AG10803 (cell line): ENCODE data around the gene YIPF3.

Source experiments
- DNase-seq: peaks from one replicate; pipeline ENCODE4 v3.0.0; 2010; ENCODE audit warnings: low read depth
- H3K4me3 ChIP-seq: 2 replicates; pipeline ENCODE4 v1.5.1; 2011; ENCODE audit warnings: mild to moderate bottlenecking, low read length, control low read depth
- CTCF ChIP-seq: conservative IDR thresholded peaks from 2 replicates; pipeline ENCODE4 v1.5.1; 2011; ENCODE audit warnings: mild to moderate bottlenecking, low read length, control low read depth, inconsistent platforms

Gene YIPF3

GRCh38 chr6:43532201-43532600 lies 15.5 kb upstream of the YIPF3 start:
- no peak for TF ChIP-seq CTCF
- DNase-seq, result peak; percentile 11

GRCh38 chr6:43524483-43524961 lies 7.8 kb upstream of the YIPF3 start:
- DNase-seq, result no peak
- no peak for TF ChIP-seq CTCF
- H3K4me3 ChIP-seq, result no peak overlapping the region

More at GRCh38 chr6:43532201-43532600, 15.5 kb upstream of the YIPF3 start:
- no peak overlapping the region for H3K4me3 ChIP-seq

GRCh38 chr6:43523284-43523683 lies 6.6 kb upstream of the YIPF3 start:
- DNase-seq, result no peak
- no peak for TF ChIP-seq CTCF
- H3K4me3 ChIP-seq, result no peak overlapping the region

GRCh38 chr6:43522547-43523261 lies 6.0 kb upstream of the YIPF3 start:
- no peak overlapping the region for H3K4me3 ChIP-seq
- DNase-seq, result no peak
- TF ChIP-seq CTCF, result no peak

GRCh38 chr6:43521836-43522235 lies 5.1 kb upstream of the YIPF3 start:
- no peak overlapping the region for H3K4me3 ChIP-seq
- TF ChIP-seq CTCF, result no peak
- DNase-seq, result no peak

- TF ChIP-seq CTCF, result no peak
- DNase-seq, result no peak
Measured at GRCh38 chr6:43520097-43520496, 3.4 kb upstream of the YIPF3 start.

More at GRCh38 chr6:43520097-43520496, 3.4 kb upstream of the YIPF3 start:
- H3K4me3 ChIP-seq, result no peak overlapping the region
